Stimulated activated CD8-positive, alpha-beta memory T cell treated with anti-CD3 and anti-CD28 coated beads, Interleukin-15, amount 100 ng/mL, for 24 hours (primary cell): ENCODE results near the gene PTPA.

ENCODE experiments used
- DNase-seq: peaks from one replicate; pipeline ENCODE4 v3.0.0-alpha.2; 2020; ENCODE audit warnings: low read depth

The PTPA gene

GRCh38 chr9:129110740-129111527 lies at the start of gene PTPA, which contains the start of gene CRAT:
Gene PTPA (plus strand): TSS chr9:129111415. CDS start chr9:129111601, 186 bp downstream.
Gene CRAT (minus strand): TSS chr9:129110793. CDS start chr9:129110509, 284 bp downstream.
- DNase-seq: peak; percentile 95

- DNase-seq: no peak
Observed at GRCh38 chr9:129063061-129063460, 48.2 kb upstream of the PTPA start.

- DNase-seq: no peak
Observed at GRCh38 chr9:129064499-129064908, 46.7 kb upstream of the PTPA start.

GRCh38 chr9:129068110-129068509 lies 43.1 kb upstream of the PTPA start:
- DNase-seq: no peak

GRCh38 chr9:129068990-129069861 lies 42.0 kb upstream of the PTPA start:
- DNase-seq: no peak

GRCh38 chr9:129069862-129070641 lies 41.2 kb upstream of the PTPA start:
- DNase-seq: no peak

- DNase-seq: no peak
Observed at GRCh38 chr9:129070696-129071525, 40.3 kb upstream of the PTPA start.

- DNase-seq: no peak
Observed at GRCh38 chr9:129071526-129072126, 39.6 kb upstream of the PTPA start.

- no peak for DNase-seq
Observed at GRCh38 chr9:129072171-129072570, 39.0 kb upstream of the PTPA start.

GRCh38 chr9:129073404-129073803 lies 37.8 kb upstream of the PTPA start:
- no peak for DNase-seq

GRCh38 chr9:129074106-129074505 lies 37.1 kb upstream of the PTPA start:
- DNase-seq: no peak

- DNase-seq: no peak
Observed at GRCh38 chr9:129075996-129076639, 35.1 kb upstream of the PTPA start.

- no peak for DNase-seq
Observed at GRCh38 chr9:129076640-129077037, 34.6 kb upstream of the PTPA start.

- DNase-seq: no peak
Observed at GRCh38 chr9:129077236-129077635, 34.0 kb upstream of the PTPA start.

GRCh38 chr9:129078691-129079503 lies 32.3 kb upstream of the PTPA start:
- no peak for DNase-seq

GRCh38 chr9:129079829-129080228 lies 31.4 kb upstream of the PTPA start:
- DNase-seq: no peak

- no peak for DNase-seq
Observed at GRCh38 chr9:129080298-129080600, 31.0 kb upstream of the PTPA start.

GRCh38 chr9:129080601-129081387 lies 30.4 kb upstream of the PTPA start, which contains the start of gene DOLPP1:
Gene DOLPP1 (plus strand): TSS chr9:129081111. CDS start chr9:129081132, 21 bp downstream.
- peak; percentile 94 for DNase-seq
